ENCODE results near the gene CEACAM7.

GRCh38 chr19:41638641-41639081 is 49.4 kb downstream of the CEACAM7 start:
- TF ChIP-seq CTCF (IDR thresholded peaks at IDR 0.05) (no peak), POLR2A (IDR thresholded peaks at IDR 0.05) (no peak)
